A549 treated with Hydrocortisone at 1 μM for 4 hours (cell line): ENCODE results near the gene NCKIPSD. TPM values are rescaled to one million over a fixed set of nuclear protein-coding genes. Genes with fewer than 3 reads are reported as not detected.

Source experiments
- total RNA-seq: library from RNA; stranded (reverse); fragments of 200-300 nt; extraction: Qiagen RNA extraction; gene quantifications from 5 replicates; pipeline ENCODE4 v1.2.3, GENCODE V29; 2022

Gene NCKIPSD
- total RNA-seq = 8.0 to 11.4 TPM (median 9.5 TPM) in 5 replicates

DNA sequence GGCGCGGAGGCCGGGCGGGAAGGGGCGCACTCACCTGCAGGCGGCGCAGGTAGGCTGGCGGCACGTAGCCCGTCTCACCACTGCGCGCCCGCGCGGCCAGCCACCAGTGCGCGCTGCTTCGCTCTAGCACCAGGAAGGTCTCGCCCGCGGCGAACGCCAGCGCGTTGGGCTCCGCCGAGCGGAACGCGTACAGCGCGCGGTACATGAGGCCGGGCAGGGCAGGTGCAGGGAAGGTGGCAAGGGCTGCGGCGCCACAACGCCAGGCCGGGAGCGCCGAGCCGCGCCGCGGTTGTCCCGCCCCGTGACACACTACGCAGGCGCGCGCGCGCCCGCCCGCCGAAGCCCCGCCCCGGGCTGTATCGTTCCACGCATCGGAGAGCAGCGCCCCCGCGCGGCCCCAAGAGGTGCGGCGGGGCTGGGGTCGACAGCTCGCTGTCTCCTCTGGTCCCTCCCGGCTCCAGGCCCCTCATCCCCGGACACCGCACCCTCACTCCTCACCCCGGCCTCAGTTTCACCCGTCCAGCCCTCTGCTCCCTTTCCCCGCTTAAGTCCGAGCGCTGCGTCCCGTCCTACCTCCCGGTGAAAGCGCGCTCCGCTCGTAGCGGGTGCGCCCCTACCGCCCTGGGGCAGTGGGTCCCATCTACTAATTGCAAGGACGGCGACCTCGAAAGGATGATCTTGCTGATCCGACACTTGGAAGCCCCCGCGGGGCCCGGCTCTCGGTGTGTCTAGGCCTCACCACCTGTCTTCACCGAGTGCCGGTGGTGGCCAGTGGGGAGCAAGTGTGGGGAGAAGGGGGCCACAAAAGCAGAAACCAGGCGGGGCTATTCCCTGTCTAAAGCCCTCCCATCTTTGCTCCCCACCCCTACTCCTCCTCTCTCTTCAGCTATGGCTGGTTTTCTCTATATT is at the start of gene NCKIPSD:
Gene NCKIPSD (minus strand): TSS at position 313 of the 909 bp plus-strand sequence. CDS start 108 bp downstream, at position 205.

DNA sequence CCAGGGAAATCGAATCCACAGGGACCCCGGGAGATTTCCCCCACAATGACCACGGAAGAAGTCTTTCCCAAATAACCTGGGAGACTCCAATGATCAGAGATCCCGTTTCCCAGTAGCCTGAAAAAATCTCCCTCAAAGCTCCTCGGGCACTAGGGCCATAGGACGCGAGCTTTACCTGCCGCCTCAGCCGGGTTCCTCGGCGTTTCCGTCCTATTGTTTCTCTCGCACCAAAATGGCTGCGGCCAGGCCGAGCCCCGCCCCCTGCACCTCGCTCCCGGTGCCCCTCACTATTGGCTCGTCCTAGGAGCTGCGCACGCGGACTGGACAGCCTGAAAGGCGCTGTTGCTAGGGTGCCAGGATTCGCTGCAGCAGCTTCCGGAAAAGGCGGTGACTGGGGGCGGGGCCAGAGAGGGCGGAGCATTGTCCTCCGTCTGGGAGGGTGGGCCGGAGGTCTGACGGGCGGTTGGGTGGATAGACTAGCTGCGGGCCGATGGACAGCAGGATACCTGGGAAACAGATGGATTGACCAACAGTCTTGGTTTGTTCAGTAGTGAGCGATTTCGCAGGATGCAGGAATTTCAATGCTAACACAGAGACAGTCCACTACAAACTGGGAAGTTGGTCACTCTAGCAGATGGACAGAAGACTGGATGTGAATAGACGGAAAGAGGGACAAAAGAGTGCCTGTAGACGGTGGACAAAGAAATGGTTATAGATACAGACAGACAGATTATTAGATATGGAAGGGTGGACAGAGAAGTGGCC is 31.4 kb upstream of the NCKIPSD start, which contains the start of gene IP6K2:
Gene IP6K2 (minus strand): TSS at position 240 of the 765 bp plus-strand sequence. CDS start 21,930 bp downstream, outside the sequence.

DNA sequence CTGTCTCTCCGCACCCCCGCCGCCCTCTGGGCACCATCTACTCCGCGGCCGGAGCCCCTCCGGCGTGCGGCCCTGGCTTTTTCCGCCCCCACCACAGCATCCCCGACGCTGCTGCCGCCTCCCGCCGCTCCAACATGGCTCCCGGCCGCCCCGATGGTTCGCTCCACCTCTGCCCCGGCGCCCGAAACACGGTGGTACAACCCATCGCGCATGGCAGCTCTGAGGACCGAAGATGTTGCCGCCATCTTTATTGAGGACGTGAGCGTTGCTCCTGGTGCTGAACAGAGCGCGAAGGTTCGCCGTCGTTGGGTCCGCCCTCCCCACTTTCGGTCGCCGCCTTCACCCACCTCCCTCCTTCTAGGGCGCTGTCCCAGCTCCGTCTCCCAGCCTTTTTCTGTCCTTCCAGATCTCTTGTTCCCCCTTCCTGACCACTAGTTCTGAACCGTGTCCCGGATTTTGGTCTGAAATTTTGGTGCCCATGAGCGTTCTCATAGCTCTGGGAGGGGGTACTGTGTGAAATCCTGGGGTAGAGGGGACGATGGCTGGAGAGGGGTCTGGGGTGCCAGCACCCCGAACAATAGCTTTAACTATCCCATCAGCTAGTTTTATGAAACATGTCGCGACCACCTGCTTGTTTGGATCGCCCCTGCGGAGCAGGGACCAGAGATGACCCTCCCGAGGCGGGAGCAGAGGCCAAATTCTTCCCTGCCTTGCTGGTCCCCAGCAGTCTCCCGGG is 22.8 kb downstream of the NCKIPSD start, which contains the start of gene CELSR3:
Gene CELSR3 (minus strand): TSS at position 134 of the 736 bp plus-strand sequence. CDS start 252 bp downstream, outside the sequence.

DNA sequence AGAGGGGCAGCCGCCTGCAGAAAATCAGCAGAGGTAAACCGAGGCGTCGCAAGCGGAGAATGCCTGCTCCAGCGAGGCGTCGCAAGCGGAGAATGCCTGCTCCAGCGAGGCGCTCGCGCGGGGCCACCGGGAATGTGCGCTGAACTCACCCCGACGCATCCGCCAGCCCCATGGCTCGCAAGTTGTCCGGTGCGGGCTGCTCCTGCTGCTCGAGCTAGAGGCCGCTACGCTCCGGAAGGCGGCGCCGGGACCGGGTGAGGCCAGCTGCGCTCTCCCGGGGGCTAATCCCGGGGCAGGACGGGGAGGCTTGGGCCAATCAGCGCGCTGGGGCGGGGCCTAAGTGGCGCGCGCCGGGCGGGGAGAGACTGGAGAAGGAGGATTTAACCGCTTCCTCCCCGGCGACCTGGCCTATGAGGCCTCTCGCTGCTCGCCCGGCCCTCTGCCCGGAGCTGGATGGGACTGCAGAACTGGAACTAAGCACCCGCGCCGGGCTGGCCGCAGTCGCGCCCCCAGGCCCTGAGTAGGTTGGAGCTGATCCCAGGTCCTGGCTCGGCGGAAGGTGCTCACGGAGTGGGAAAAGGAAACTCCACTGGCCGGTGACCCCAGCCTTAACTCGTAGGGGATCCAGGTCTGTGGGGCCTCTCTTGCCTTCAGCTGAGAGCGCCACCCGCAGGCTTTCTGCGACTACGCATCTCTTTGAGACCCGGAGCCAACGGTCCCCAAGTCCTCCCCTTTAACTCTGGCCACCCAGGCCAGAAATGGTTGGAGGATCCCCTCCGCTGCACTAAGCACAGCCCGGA is 50.3 kb downstream of the NCKIPSD start, which contains the start of gene SLC26A6:
Gene SLC26A6 (minus strand): TSS at position 240 of the 800 bp plus-strand sequence. CDS start 68 bp downstream, at position 172.

Other genes starting within 250 kb of the NCKIPSD start
- 24.4 to 29.5 TPM (median 27.7 TPM) in 5 replicates for gene CCDC51, start 245.8 kb downstream of the NCKIPSD start, total RNA-seq
- gene TMA7, start 245.7 kb downstream of the NCKIPSD start, total RNA-seq = 258 to 318 TPM (median 277 TPM) in 5 replicates
- 8.6 to 10.4 TPM (median 9.2 TPM) in 5 replicates for gene ATRIP, start 239.2 kb downstream of the NCKIPSD start, total RNA-seq
- 104 to 131 TPM (median 126 TPM) in 5 replicates for gene SHISA5, start 181.7 kb downstream of the NCKIPSD start, total RNA-seq
- 10.6 to 13.9 TPM (median 12.6 TPM) in 5 replicates for gene PFKFB4, start 129.1 kb downstream of the NCKIPSD start, total RNA-seq
- 6.8 to 8.3 TPM (median 7.9 TPM) in 5 replicates for gene UCN2, start 122.1 kb downstream of the NCKIPSD start, total RNA-seq
- 130 to 168 TPM (median 149 TPM) in 5 replicates for gene COL7A1, start 90.6 kb downstream of the NCKIPSD start, total RNA-seq
- 167 to 233 TPM (median 172 TPM) in 5 replicates for gene UQCRC1, start 76.3 kb downstream of the NCKIPSD start, total RNA-seq
- gene TMEM89, start 64.1 kb downstream of the NCKIPSD start, total RNA-seq = 0.21 to 0.23 TPM in 2 of 5 replicates, not detected in the others
- 14.6 to 16.8 TPM (median 15.2 TPM) in 5 replicates for gene SLC26A6, start 50.5 kb downstream of the NCKIPSD start, total RNA-seq
- 3.7 to 4.5 TPM (median 4.3 TPM) in 5 replicates for gene CELSR3, start 23.0 kb downstream of the NCKIPSD start, total RNA-seq
- gene IP6K2, start 31.3 kb upstream of the NCKIPSD start, total RNA-seq = 48.8 to 54.4 TPM (median 52.6 TPM) in 5 replicates
- gene PRKAR2A, start 162.0 kb upstream of the NCKIPSD start, total RNA-seq = 15.6 to 21.7 TPM (median 19.1 TPM) in 5 replicates
- gene SLC25A20, start 213.0 kb upstream of the NCKIPSD start, total RNA-seq = 10.3 to 12.0 TPM (median 11.3 TPM) in 5 replicates
- 52.5 to 66.6 TPM (median 58.1 TPM) in 5 replicates for gene ARIH2, start 232.9 kb upstream of the NCKIPSD start, total RNA-seq